Effector memory CD4-positive, alpha-beta T cell (primary cell): ENCODE results near the gene ARHGEF37.
"Not testable (repeated sequence)": the region's sequence is repeated elsewhere in the genome, so short reads cannot be mapped to it uniquely, and the experiment has no call there.

Source experiments
- DNase-seq, 3 donors: peaks; one replicate each; pipeline ENCODE4 v3.0.0-alpha.2; 2020
- H3K27ac ChIP-seq: 2 replicates; pipeline ENCODE4 v1.7.0; 2013; ENCODE audit warnings: mild to moderate bottlenecking, low read length, moderate library complexity; ENCODE audit not compliant: insufficient read depth, poor library complexity, severe bottlenecking
- H3K27me3 ChIP-seq: replicated peaks from 2 replicates; pipeline ENCODE4 v1.7.0; 2013; ENCODE audit warnings: mild to moderate bottlenecking, low read length; ENCODE audit not compliant: insufficient read depth, control insufficient read depth, poor library complexity, severe bottlenecking
- H3K36me3 ChIP-seq: 2 replicates; pipeline ENCODE4 v1.7.0; 2013; ENCODE audit warnings: mild to moderate bottlenecking, low read length, moderate library complexity; ENCODE audit not compliant: control insufficient read depth, insufficient read depth
- H3K4me1 ChIP-seq: 2 replicates; pipeline ENCODE4 v1.7.0; 2013; ENCODE audit warnings: low read length, mild to moderate bottlenecking; ENCODE audit not compliant: control insufficient read depth, insufficient read depth, poor library complexity, severe bottlenecking
- H3K4me3 ChIP-seq: 2 replicates; pipeline ENCODE4 v1.7.0; 2013; ENCODE audit warnings: low read length, low read depth, mild to moderate bottlenecking; ENCODE audit not compliant: insufficient read depth, poor library complexity, severe bottlenecking
- H3K9me3 ChIP-seq: 2 replicates; pipeline ENCODE4 v1.7.0; 2013; ENCODE audit warnings: mild to moderate bottlenecking, low read length, moderate library complexity; ENCODE audit not compliant: control insufficient read depth

Gene ARHGEF37

DNA sequence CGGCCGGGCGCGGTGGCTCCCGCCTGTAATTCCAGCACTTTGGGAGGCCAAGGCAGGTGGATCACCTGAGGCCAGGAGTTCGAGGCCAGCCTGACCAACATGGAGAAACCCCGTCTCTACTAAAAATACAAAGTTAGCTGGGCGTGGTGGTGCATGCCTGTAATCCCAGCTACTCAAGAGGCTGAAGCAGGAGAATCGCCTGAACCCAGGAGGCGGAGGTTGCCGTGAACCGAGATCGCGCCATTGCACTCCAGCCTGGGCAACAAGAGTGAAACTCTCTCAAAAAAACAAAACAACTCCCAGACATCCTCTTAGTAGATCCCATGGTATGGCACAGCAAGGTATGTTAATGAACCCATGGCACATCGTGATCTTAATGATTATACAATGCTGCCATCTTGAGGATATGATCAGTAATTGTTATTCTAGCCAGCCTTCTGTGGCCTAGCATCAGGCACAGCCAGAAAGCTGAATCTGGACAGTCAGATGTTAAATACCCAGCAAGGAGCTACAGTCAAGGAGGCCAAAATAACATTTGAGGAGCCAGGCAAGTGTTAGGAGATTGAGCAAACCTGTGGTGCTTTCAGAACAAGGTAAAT is 16.7 kb upstream of the ARHGEF37 start:
- not testable (repeated sequence) for DNase-seq, H3K27ac ChIP-seq

DNA sequence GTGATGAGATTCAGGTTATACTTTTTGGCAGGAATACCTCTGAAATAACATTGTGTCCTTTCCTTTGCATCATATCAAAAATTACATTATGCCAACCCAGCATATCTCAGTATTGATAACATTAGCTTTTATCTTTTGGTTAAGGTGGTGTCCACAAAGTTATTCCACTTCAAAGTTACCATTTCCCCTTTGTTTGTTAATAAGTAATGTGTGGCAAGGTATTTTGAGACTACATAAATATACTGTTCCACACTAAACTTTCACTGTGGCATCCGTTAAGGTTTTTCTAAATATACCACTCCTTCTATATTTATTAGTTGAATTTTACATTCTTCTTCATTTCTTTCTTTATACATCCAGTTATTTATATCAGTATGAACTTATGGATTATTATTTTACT is 14.1 kb upstream of the ARHGEF37 start:
- no peak for DNase-seq
- Histone ChIP-seq H3K36me3 (no peaks in the 10 kb centered on the region), H3K4me1 (no peaks in the 10 kb centered on the region), H3K27me3 (no peaks in the 10 kb centered on the region), H3K9me3 (no peaks in the 10 kb centered on the region), H3K4me3 (no peak overlapping the region), H3K27ac (no peak overlapping the region)

More for the DNA sequence above, 16.7 kb upstream of the ARHGEF37 start:
- not testable (repeated sequence) for H3K36me3 ChIP-seq, H3K9me3 ChIP-seq, H3K27me3 ChIP-seq, H3K4me1 ChIP-seq, H3K4me3 ChIP-seq

DNA sequence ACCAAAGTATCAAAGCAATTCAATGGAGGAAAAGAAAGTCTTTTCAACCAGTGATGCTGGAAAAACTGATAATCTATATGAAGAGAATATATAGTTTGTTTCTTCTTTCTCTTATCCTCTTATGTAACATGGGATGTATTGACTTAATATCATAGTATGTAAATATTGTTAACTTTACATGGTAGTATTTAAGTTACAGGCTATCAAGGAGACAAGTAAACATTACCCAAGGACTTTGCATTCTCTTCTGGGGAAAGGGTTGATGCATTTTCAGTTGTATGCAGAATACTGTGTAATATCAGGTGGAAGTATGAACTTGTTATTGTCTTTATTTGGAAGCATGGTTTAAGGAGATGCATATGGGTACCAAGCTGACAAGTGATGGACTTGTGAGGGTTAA is 9.1 kb upstream of the ARHGEF37 start:
- H3K27me3 ChIP-seq, result no peaks in the 10 kb centered on the region
- H3K36me3 ChIP-seq, result no peaks in the 10 kb centered on the region
- peaks cover 4% of the 10 kb centered on the region for H3K4me1 ChIP-seq
- no peak for DNase-seq
- H3K27ac ChIP-seq, result no peak overlapping the region
- H3K9me3 ChIP-seq, result no peaks in the 10 kb centered on the region
- H3K4me3 ChIP-seq, result no peak overlapping the region

DNA sequence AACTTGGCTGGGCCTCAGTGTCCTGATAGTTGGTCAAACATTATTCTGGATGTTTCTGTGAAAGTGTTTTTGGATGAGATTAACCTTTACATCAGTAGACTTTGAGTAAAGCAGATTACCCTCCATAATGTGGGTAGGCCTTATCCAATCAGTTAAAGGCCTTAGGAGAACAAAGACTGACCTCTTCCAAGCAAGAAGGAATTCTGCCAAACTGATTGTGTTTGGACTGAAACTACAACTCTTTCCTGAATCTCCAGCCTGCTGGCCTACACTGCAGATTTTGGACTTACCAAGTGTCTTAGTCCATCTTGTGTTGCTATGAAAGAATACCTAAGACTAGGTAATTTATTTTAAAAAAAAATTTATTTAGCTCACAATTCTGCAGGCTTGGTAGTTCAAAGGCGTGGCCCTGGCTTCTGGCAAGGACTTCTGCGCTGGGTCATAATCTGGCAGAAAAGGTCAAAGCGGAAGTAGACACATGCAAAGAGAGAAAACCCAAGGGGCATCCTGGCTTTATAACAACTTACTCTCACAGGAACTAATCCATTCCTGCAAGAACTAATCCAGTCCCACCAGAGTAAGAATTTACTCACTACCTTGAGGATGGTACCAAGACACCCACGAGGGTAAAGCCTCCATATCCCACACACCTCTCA is 8.6 kb upstream of the ARHGEF37 start:
- Histone ChIP-seq H3K36me3 (no peaks in the 10 kb centered on the region), H3K9me3 (no peaks in the 10 kb centered on the region)

DNA sequence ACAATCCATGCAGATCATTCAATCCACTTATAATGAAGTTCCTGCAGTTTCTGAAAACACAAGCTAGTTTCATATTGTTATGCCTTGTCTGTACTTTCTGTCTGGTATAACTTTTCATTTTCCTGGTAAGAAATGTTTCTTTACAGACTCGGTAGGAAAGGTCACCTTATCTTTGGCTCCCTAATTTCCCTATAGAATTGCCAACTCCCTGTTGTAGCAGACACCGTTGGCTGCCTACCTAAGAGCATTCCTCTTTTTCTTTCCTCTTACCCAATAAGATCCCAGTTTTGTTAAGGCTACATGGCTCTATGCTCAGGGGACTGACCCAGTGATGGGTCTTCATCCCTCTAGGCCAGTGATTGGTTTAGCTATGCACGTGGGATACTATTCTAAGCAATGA is 6.2 kb upstream of the ARHGEF37 start:
- no peak overlapping the region for H3K27ac ChIP-seq
- DNase-seq, result no peak
- H3K4me3 ChIP-seq, result no peak overlapping the region
- no peaks in the 10 kb centered on the region for H3K36me3 ChIP-seq
- peaks cover 4% of the 10 kb centered on the region for H3K4me1 ChIP-seq
- H3K27me3 ChIP-seq, result no peaks in the 10 kb centered on the region
- no peaks in the 10 kb centered on the region for H3K9me3 ChIP-seq

More for the DNA sequence above, 8.6 kb upstream of the ARHGEF37 start:
- Histone ChIP-seq H3K4me1 (peaks cover 4% of the 10 kb centered on the region), H3K4me3 (no peak overlapping the region), H3K27ac (no peak overlapping the region), H3K27me3 (no peaks in the 10 kb centered on the region)
- DNase-seq, result no peak

DNA sequence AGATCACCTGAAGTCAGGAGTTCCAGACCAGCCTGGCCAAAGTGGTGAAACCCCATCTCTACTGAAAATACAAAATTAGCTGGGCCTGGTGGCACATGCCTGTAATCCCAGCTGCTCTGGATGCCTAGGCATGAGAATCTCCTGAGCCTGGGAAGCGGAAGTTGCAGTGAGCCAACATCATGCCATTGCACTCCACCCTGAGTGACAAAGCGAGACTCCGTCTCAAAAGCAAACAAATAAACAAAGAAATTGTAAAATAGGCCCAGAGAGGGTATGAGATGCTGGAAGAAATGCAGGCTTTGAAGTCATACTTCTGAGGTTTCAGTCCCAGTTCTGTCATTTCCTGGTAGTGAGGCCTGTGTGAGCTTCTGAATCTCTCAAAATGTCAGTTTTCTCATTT is 5.3 kb upstream of the ARHGEF37 start:
- Histone ChIP-seq H3K4me1 (peaks cover 4% of the 10 kb centered on the region), H3K27ac (no peak overlapping the region), H3K27me3 (no peaks in the 10 kb centered on the region), H3K9me3 (no peaks in the 10 kb centered on the region), H3K4me3 (no peak overlapping the region), H3K36me3 (no peaks in the 10 kb centered on the region)
- DNase-seq, result no peak

DNA sequence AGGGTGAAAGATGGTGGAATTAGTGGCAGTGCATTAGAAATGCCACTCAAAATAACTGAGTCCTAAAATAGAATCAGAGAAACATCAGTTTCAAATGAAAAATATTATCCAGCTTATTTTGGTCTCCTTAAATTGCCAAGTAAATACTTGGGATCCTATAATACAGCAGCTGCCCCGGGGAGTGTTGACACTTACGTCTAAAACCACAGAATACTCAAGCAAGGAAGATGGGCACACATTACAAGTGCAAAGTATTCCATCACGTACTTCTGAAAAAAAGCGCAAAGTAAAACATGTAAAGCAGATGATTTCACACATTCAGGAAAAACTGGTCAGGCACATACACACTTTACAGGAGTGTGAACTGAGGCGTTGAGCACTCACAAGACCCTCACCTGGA is 2.4 kb upstream of the ARHGEF37 start:
- no peak for DNase-seq
- Histone ChIP-seq H3K27me3 (no peaks in the 10 kb centered on the region), H3K4me1 (peaks cover 4% of the 10 kb centered on the region), H3K9me3 (no peaks in the 10 kb centered on the region), H3K4me3 (no peak overlapping the region), H3K27ac (no peak overlapping the region), H3K36me3 (no peaks in the 10 kb centered on the region)

DNA sequence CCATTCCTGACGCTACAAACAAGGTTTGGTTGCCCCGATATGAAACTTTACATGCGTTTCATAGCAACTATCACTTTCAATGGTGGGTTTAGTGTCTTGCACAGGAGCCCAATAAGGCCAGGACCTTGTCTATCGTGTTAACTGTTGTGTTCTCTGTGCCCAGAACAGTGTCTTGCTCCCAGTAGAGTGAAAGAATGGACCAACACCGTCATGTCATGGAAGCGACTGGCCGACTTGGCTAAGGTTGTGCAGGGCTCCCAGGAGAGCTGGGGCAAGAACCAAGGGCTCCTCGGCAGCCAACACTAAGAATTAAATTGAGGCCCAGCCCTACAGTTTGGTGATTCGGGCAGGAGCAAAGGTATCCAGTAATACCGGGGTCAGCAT is 498 bp upstream of the ARHGEF37 start:
- Histone ChIP-seq H3K4me3 (peak overlapping the region; percentile 55), H3K9me3 (no peaks in the 10 kb centered on the region), H3K27ac (no peak overlapping the region), H3K4me1 (peaks cover 4% of the 10 kb centered on the region), H3K27me3 (no peaks in the 10 kb centered on the region), H3K36me3 (no peaks in the 10 kb centered on the region)
- DNase-seq, result no peak

DNA sequence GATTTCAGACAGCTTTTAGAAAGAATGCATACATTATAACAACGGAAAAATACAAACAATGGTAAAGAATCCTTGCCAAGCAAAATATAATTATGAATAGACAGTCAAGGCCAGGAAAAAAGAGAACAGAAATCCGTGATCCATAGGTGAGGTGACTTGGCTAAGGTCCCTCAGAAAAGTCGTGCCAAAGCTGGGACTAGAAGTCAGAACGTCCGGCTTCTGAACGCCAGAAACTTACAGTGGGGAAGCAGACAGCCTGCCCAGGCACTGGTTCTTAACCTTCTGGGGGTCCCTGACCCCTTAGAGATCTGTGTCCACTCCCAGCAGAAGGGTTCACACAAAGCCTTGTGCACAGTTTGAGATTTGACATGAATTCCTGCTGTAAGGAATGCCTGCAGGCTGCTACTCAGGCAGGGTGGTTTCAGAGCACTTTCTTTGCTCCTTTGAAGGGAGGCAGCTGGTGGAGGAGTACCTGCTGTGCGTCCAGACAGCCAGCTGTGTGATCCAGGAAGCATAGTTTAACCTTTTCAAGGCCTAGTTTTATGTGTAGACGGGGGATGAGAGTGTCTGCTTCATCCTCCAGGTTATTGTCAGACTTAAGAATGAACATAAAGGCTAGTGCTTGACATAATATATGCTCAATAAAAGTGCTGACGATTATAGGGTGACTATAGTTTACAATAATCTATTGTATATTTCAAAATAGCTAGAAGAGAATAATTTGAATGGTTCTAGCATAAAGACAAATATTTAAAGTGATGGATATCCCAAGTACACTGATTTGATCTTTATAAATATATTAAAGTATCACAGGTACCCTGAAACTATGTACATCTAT is 852 bp downstream of the ARHGEF37 start:
- H3K36me3 ChIP-seq, result no peaks in the 10 kb centered on the region
- H3K27ac ChIP-seq, result no peak overlapping the region
- H3K4me3 ChIP-seq, result peak overlapping the region; percentile 55
- H3K9me3 ChIP-seq, result no peaks in the 10 kb centered on the region
- no peaks in the 10 kb centered on the region for H3K4me1 ChIP-seq
- DNase-seq, result no peak
- H3K27me3 ChIP-seq, result no peaks in the 10 kb centered on the region

DNA sequence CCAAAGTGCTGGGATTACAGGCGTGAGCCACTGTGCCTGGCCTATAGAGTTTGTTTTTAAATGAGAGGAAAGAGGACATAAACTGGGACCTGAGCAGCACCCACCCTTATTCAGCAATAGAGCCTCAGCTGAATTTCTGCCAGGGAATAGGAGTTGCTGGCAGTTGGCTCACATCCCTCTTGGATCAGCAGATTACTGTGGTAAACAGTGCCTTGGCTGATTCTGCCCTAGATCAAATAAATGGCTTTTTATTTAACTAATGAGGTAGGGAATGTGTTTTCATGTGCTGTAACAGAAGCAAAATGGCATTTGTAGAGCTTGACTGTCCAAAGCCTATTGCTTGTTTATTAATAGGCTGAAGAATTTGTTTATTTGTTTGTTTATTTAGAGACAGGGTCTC is 2.1 kb downstream of the ARHGEF37 start:
- H3K4me3 ChIP-seq, result no peak overlapping the region
- DNase-seq, result no peak
- H3K27me3 ChIP-seq, result no peaks in the 10 kb centered on the region
- no peaks in the 10 kb centered on the region for H3K4me1 ChIP-seq
- H3K27ac ChIP-seq, result no peak overlapping the region
- no peaks in the 10 kb centered on the region for H3K36me3 ChIP-seq
- no peaks in the 10 kb centered on the region for H3K9me3 ChIP-seq
